ENCODE data around the gene OR51B5. TPM values are rescaled to one million over a fixed set of nuclear protein-coding genes. Genes with fewer than 3 reads are reported as not detected.
A peak's percentile ranks its signal among the peaks of the same experiment; 100 is the strongest.
"Not testable (repeated sequence)": the region's sequence is repeated elsewhere in the genome, so short reads cannot be mapped to it uniquely, and the experiment has no call there.

Gene OR51B5
- total RNA-seq, 1 donor from 2014 or later: 0.82 TPM

DNA sequence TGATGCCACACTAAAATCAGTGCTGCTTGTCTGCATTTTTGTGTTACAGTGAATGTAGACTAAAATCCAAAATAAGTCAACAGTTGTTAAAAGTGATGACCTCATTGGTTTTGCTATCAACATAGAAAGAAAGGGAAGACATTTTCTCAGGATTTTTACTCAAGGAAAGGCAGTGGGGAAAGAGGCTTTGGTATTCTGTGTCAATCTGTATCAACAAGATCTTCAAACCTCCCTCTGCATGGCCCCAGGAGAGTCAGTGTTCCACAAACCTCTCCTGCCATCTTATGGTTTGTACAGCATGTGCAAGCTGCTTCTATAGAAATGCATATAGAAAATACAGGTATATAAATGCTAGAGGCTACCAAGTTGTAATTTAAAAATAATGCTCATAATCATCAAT, 26.5 kb upstream of the OR51B5 start:
- Mint-ChIP-seq H3K4me1 (ENCODE audit: unreplicated experiment) (peaks cover 4% of the 10 kb centered on the region), H3K27me3 (ENCODE audit: unreplicated experiment) (no peaks in the 10 kb centered on the region), H3K4me3 (ENCODE audit: unreplicated experiment) (no peak overlapping the region), H3K9me3 (ENCODE audit: unreplicated experiment) (no peaks in the 10 kb centered on the region), H3K36me3 (ENCODE audit: low read depth, unreplicated experiment) (no peaks in the 10 kb centered on the region), H3K27ac (ENCODE audit: unreplicated experiment) (no peak overlapping the region)
- DNase-seq (ENCODE audit: low spot score): peak; percentile 26
- TF ChIP-seq, protein P1, sequence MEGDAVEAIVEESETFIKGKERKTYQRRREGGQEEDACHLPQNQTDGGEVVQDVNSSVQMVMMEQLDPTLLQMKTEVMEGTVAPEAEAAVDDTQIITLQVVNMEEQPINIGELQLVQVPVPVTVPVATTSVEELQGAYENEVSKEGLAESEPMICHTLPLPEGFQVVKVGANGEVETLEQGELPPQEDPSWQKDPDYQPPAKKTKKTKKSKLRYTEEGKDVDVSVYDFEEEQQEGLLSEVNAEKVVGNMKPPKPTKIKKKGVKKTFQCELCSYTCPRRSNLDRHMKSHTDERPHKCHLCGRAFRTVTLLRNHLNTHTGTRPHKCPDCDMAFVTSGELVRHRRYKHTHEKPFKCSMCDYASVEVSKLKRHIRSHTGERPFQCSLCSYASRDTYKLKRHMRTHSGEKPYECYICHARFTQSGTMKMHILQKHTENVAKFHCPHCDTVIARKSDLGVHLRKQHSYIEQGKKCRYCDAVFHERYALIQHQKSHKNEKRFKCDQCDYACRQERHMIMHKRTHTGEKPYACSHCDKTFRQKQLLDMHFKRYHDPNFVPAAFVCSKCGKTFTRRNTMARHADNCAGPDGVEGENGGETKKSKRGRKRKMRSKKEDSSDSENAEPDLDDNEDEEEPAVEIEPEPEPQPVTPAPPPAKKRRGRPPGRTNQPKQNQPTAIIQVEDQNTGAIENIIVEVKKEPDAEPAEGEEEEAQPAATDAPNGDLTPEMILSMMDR (IDR thresholded peaks at IDR 0.05; ENCODE audit: unreplicated experiment): no peak

DNA sequence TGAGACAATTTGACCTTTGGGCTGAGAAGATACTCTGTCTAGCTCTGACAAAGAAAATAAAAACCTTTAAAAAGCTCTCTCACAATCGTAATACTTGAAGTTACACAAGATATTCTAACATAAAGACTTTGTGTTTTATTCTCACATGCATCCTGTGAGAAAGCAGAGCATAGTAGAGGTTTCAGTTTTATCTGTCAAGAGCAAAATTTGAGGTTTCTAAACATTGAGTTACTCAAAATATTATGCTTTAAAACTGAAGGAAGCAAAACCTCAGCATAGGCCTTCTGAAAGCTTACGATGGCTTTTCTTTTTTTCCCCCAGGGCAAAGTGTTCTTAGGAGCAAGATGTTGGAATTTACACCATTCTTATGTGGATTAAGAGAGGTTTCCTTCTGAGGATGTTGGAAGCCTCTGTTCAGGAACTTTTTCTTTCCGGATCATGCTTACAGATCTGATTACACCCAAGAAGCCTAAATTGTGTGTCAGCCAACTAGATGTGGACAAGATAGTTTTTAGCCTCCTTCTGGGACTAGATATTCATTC, 25.2 kb upstream of the OR51B5 start:
- H3K27me3 Mint-ChIP-seq (ENCODE audit: unreplicated experiment): no peaks in the 10 kb centered on the region
- no peak for DNase-seq (ENCODE audit: low spot score)
- H3K27ac Mint-ChIP-seq (ENCODE audit: unreplicated experiment): no peak overlapping the region
- no peak overlapping the region for H3K4me3 Mint-ChIP-seq (ENCODE audit: unreplicated experiment)
- TF ChIP-seq, protein P1 (IDR thresholded peaks at IDR 0.05; ENCODE audit: unreplicated experiment): no peak
- H3K36me3 Mint-ChIP-seq (ENCODE audit: low read depth, unreplicated experiment): no peaks in the 10 kb centered on the region
- H3K9me3 Mint-ChIP-seq (ENCODE audit: unreplicated experiment): no peaks in the 10 kb centered on the region
- H3K4me1 Mint-ChIP-seq (ENCODE audit: unreplicated experiment): peaks cover 4% of the 10 kb centered on the region

DNA sequence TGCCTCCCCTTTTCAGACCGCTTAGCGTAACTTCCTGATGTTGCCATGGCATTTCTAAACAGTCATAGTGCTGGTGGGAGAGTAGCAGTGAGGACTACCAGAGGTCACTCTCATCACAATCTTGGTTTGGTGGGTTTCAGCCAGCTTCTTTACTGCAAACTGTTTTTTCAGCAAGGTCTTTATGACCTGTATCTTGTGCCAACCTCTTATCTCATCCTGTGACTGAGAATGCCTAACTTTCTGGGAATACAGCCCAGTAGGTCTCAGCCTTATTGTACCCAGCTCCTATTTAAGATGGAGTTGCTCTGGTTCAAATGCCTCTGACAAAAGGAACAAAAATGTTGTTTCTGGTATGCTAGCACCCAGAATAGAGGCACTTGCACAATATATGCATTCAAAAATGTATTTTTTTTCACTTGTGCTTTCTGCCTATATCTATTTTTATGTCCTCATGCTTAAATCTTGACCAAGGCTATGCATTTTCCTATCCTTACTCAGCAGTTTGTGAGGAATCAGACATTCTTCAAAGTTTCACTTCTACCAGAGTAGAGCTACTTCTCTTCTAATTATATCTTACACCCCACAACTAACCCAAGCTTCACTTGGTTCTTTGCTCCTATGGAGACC, 24.2 kb upstream of the OR51B5 start:
- Mint-ChIP-seq H3K9me3 (ENCODE audit: unreplicated experiment) (no peaks in the 10 kb centered on the region), H3K27me3 (ENCODE audit: unreplicated experiment) (no peaks in the 10 kb centered on the region), H3K4me3 (ENCODE audit: unreplicated experiment) (no peak overlapping the region), H3K27ac (ENCODE audit: unreplicated experiment) (no peak overlapping the region), H3K36me3 (ENCODE audit: low read depth, unreplicated experiment) (no peaks in the 10 kb centered on the region), H3K4me1 (ENCODE audit: unreplicated experiment) (peaks cover 4% of the 10 kb centered on the region)
- TF ChIP-seq, protein P1 (IDR thresholded peaks at IDR 0.05; ENCODE audit: unreplicated experiment): no peak
- no peak for DNase-seq (ENCODE audit: low spot score)

DNA sequence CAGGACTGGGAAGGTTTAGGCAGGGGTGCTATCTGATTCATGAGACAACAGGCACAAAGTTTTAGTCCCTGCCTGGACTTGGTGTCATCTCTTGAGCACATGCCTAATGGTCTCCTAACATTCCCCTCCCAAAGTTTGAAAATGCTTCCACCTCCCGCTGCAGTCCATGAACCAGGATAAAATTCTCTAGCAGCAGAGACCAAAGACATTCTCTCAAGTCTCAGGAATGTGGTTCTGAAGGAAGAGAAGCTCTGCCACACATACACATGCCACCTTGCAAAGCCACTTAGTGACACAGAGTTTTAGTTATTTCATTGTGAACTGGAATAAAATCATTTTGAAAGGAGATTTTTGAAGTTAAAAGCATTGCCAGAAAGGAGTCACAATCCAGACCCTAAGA, 23.5 kb upstream of the OR51B5 start:
- Mint-ChIP-seq H3K9me3 (ENCODE audit: unreplicated experiment) (no peaks in the 10 kb centered on the region), H3K27me3 (ENCODE audit: unreplicated experiment) (no peaks in the 10 kb centered on the region), H3K4me3 (ENCODE audit: unreplicated experiment) (no peak overlapping the region), H3K27ac (ENCODE audit: unreplicated experiment) (no peak overlapping the region), H3K4me1 (ENCODE audit: unreplicated experiment) (peaks cover 4% of the 10 kb centered on the region), H3K36me3 (ENCODE audit: low read depth, unreplicated experiment) (no peaks in the 10 kb centered on the region)
- TF ChIP-seq, protein P1 (IDR thresholded peaks at IDR 0.05; ENCODE audit: unreplicated experiment): no peak
- DNase-seq (ENCODE audit: low spot score): no peak

DNA sequence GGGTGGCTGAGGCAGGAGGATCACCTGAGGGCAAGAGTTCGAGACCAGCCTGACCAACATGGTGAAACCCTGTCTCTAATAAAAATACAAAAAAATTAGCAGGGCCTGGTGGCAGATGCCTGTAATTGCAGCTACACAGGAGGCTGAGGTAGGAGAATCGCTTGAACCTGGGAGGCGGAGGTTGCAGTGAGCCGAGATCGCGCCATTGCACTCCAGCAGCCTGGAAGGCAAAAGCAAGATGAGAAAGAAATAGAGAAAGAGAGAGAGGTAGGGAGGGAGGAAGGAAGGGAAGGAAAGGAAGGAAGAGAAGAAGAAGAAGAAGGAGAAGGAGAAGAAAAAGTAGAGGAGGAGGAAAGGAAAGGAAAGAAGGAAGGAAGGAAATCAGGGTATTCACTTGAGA, 23.0 kb upstream of the OR51B5 start:
- DNase-seq (ENCODE audit: low spot score); H3K4me1 Mint-ChIP-seq (ENCODE audit: unreplicated experiment); H3K9me3 Mint-ChIP-seq (ENCODE audit: unreplicated experiment); H3K4me3 Mint-ChIP-seq (ENCODE audit: unreplicated experiment); H3K27me3 Mint-ChIP-seq (ENCODE audit: unreplicated experiment); H3K36me3 Mint-ChIP-seq (ENCODE audit: low read depth, unreplicated experiment); H3K27ac Mint-ChIP-seq (ENCODE audit: unreplicated experiment): not testable (repeated sequence)
- TF ChIP-seq, protein P1 (IDR thresholded peaks at IDR 0.05; ENCODE audit: unreplicated experiment): peak; percentile 53
